Nephron (organoid): ENCODE data around the gene EXOC8.

Experiments used
- H3K27ac Mint-ChIP-seq, 3 experiments: 2 replicates each; pipeline ENCODE4 v1.8.0; 2020; ENCODE audit warnings: mixed read lengths in 3 of 3, mild to moderate bottlenecking in 2 of 3, moderate library complexity in 1 of 3
- H3K27me3 Mint-ChIP-seq: 2 replicates; pipeline ENCODE4 v1.8.0; 2021; ENCODE audit warnings: low read depth, mild to moderate bottlenecking, moderate library complexity, mixed read lengths
- H3K36me3 Mint-ChIP-seq: 2 replicates; pipeline ENCODE4 v1.8.0; 2020; ENCODE audit warnings: low read depth, mixed read lengths
- H3K4me1 Mint-ChIP-seq: 2 replicates; pipeline ENCODE4 v1.8.0; 2020; ENCODE audit warnings: mixed read lengths
- H3K4me3 Mint-ChIP-seq, 3 experiments: 2 replicates each; pipeline ENCODE4 v1.8.0; 2020; ENCODE audit warnings: mild to moderate bottlenecking in 3 of 3, mixed read lengths in 3 of 3, moderate library complexity in 2 of 3
- H3K9me3 Mint-ChIP-seq: 2 replicates; pipeline ENCODE4 v1.8.0; 2020; ENCODE audit warnings: mixed read lengths
- CTCF ChIP-seq, 3 experiments: fragments of 200-600 bp; sonication (generic); IDR thresholded peaks; one replicate each; pipeline ENCODE4 v1.5.0; 2021; ENCODE audit warnings: antibody characterized with exemption in 3 of 3; ENCODE audit not compliant: unreplicated experiment in 3 of 3

The EXOC8 gene

GRCh38 chr1:231369282-231369681, 31.6 kb upstream of the EXOC8 start:
- no peak for TF ChIP-seq CTCF (IDR thresholded peaks at IDR 0.05; ENCODE audit: unreplicated experiment in 3 of 3)
- Mint-ChIP-seq H3K36me3 (peaks cover 34% of the 10 kb centered on the region), H3K9me3 (no peaks in the 10 kb centered on the region), H3K27me3 (no peaks in the 10 kb centered on the region), H3K27ac (peak overlapping the region in 2 of 3 experiments; percentile 3 to 10), H3K4me1 (peaks cover 5% of the 10 kb centered on the region), H3K4me3 (no peak overlapping the region)

GRCh38 chr1:231364192-231364591, 26.5 kb upstream of the EXOC8 start:
- peaks cover 3% of the 10 kb centered on the region for H3K4me1 Mint-ChIP-seq

GRCh38 chr1:231363624-231364023, 26.0 kb upstream of the EXOC8 start:
- no peak for TF ChIP-seq CTCF (IDR thresholded peaks at IDR 0.05; ENCODE audit: unreplicated experiment in 3 of 3)
- Mint-ChIP-seq H3K27ac (no peak overlapping the region), H3K36me3 (peaks cover 53% of the 10 kb centered on the region), H3K9me3 (no peaks in the 10 kb centered on the region), H3K4me1 (no peaks in the 10 kb centered on the region), H3K27me3 (no peaks in the 10 kb centered on the region), H3K4me3 (no peak overlapping the region)

More at GRCh38 chr1:231364192-231364591, 26.5 kb upstream of the EXOC8 start:
- Mint-ChIP-seq H3K27ac (peak overlapping the region in 1 of 3 experiments; percentile 45), H3K9me3 (no peaks in the 10 kb centered on the region), H3K36me3 (peaks cover 53% of the 10 kb centered on the region), H3K4me3 (no peak overlapping the region), H3K27me3 (no peaks in the 10 kb centered on the region)
- TF ChIP-seq CTCF (IDR thresholded peaks at IDR 0.05; ENCODE audit: unreplicated experiment in 3 of 3) = no peak

- TF ChIP-seq CTCF (IDR thresholded peaks at IDR 0.05; ENCODE audit: unreplicated experiment in 3 of 3) = no peak
- H3K27ac Mint-ChIP-seq = no peak overlapping the region
- H3K9me3 Mint-ChIP-seq = no peaks in the 10 kb centered on the region
- no peak overlapping the region for H3K4me3 Mint-ChIP-seq
- no peaks in the 10 kb centered on the region for H3K27me3 Mint-ChIP-seq
- peaks cover 5% of the 10 kb centered on the region for H3K4me1 Mint-ChIP-seq
- peaks cover 51% of the 10 kb centered on the region for H3K36me3 Mint-ChIP-seq
Measured at GRCh38 chr1:231362325-231362724, 24.7 kb upstream of the EXOC8 start.

- TF ChIP-seq CTCF (IDR thresholded peaks at IDR 0.05; ENCODE audit: unreplicated experiment in 3 of 3) = no peak
- Mint-ChIP-seq H3K4me1 (peaks cover 5% of the 10 kb centered on the region), H3K27me3 (no peaks in the 10 kb centered on the region), H3K36me3 (peaks cover 33% of the 10 kb centered on the region), H3K27ac (no peak overlapping the region), H3K9me3 (no peaks in the 10 kb centered on the region), H3K4me3 (no peak overlapping the region)
Measured at GRCh38 chr1:231359113-231359512, 21.5 kb upstream of the EXOC8 start.

GRCh38 chr1:231357831-231358354, 20.2 kb upstream of the EXOC8 start:
- H3K9me3 Mint-ChIP-seq = no peaks in the 10 kb centered on the region
- TF ChIP-seq CTCF (IDR thresholded peaks at IDR 0.05; ENCODE audit: unreplicated experiment in 3 of 3) = peak; percentile 80 to 83 (median 82)
- H3K4me3 Mint-ChIP-seq = no peak overlapping the region
- peak overlapping the region in 1 of 3 experiments; percentile 48 for H3K27ac Mint-ChIP-seq
- H3K27me3 Mint-ChIP-seq = no peaks in the 10 kb centered on the region
- H3K36me3 Mint-ChIP-seq = peaks cover 33% of the 10 kb centered on the region
- H3K4me1 Mint-ChIP-seq = peaks cover 5% of the 10 kb centered on the region
